ENCODE data around the gene TBC1D22A.

DNA sequence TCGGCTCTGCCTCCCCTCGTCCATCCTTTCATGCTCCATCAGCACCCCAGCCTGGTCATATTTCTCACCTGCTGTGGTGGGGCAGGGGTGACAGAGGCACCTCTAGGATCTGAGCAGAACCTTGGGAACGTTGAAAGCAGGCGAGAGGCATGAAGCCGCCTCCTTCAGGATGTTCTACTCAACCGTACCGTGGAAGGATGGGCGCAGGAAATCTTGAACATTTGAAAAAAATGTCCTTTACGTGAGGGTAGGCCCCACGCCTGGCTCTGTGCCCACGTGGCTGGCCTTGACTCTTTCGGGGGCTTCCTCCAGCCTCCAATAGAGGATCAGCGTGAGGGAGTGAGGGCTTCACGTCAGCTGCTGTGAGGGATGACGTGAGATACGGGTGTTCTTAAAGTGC, 90.7 kb downstream of the TBC1D22A start:
- TF ChIP-seq CTCF (IDR thresholded peaks at IDR 0.05; ENCODE audit: poor library complexity, severe bottlenecking), result no peak
- no peak for TF ChIP-seq MXI1 (conservative IDR thresholded peaks at IDR 0.05; ENCODE audit: poor library complexity, severe bottlenecking)
- no peak for TF ChIP-seq EZH2 (IDR thresholded peaks at IDR 0.05; ENCODE audit: borderline replicate concordance, insufficient read depth, low read length, poor library complexity, severe bottlenecking)
